Mesenchymal stem cell (in vitro differentiated cells and primary cell): ENCODE data around the gene APOLD1.

Experiments used
- DNase-seq: peaks from one replicate; pipeline ENCODE4 v3.0.0-alpha.2; 2013
- H2AFZ ChIP-seq: one replicate; pipeline ENCODE4 v1.6.1; 2013; ENCODE audit warnings: low read depth, mild to moderate bottlenecking, control low read depth, inconsistent platforms, low read length, moderate library complexity
- H2AK5ac ChIP-seq: 2 replicates; pipeline ENCODE4 v1.6.1; 2013; ENCODE audit warnings: low read length, moderate library complexity, mild to moderate bottlenecking, inconsistent platforms; ENCODE audit not compliant: severe bottlenecking
- H2BK120ac ChIP-seq: one replicate; pipeline ENCODE4 v1.6.1; 2013; ENCODE audit warnings: low read depth, mild to moderate bottlenecking, inconsistent platforms, low read length, moderate library complexity
- H2BK12ac ChIP-seq, 2 experiments: one replicate each; pipeline ENCODE4 v1.6.1; 2013; ENCODE audit warnings: inconsistent platforms in 2 of 2, low read length in 2 of 2, mild to moderate bottlenecking in 2 of 2, moderate library complexity in 2 of 2, control low read depth in 1 of 2
- H2BK15ac ChIP-seq: one replicate; pipeline ENCODE4 v1.6.1; 2013; ENCODE audit warnings: mild to moderate bottlenecking, low read depth, inconsistent platforms; ENCODE audit not compliant: poor library complexity, severe bottlenecking
- H2BK5ac ChIP-seq: 2 replicates; pipeline ENCODE4 v1.6.1; 2013; ENCODE audit warnings: low read depth, mild to moderate bottlenecking, low read length, control low read depth, inconsistent platforms; ENCODE audit not compliant: poor library complexity, severe bottlenecking
- H3K14ac ChIP-seq, 2 experiments: one replicate each; pipeline ENCODE4 v1.6.1; 2013; ENCODE audit warnings: inconsistent platforms in 2 of 2, low read length in 2 of 2, control low read depth in 1 of 2, mild to moderate bottlenecking in 1 of 2, moderate library complexity in 1 of 2
- H3K18ac ChIP-seq, 2 experiments: one replicate each; pipeline ENCODE4 v1.6.1; 2013; ENCODE audit warnings: inconsistent platforms in 2 of 2, low read length in 2 of 2, control low read depth in 1 of 2, low read depth in 1 of 2, mild to moderate bottlenecking in 1 of 2
- H3K23ac ChIP-seq, 2 experiments: one replicate each; pipeline ENCODE4 v1.6.1; 2013; ENCODE audit warnings: inconsistent platforms in 2 of 2, low read length in 2 of 2, mild to moderate bottlenecking in 2 of 2, moderate library complexity in 2 of 2, control low read depth in 1 of 2
- H3K27ac ChIP-seq: 2 replicates; pipeline ENCODE4 v1.5.1; 2013; ENCODE audit warnings: mild to moderate bottlenecking, moderate library complexity, low read length, control low read depth, inconsistent platforms; ENCODE audit not compliant: poor library complexity, severe bottlenecking
- H3K27me3 ChIP-seq, 2 experiments: 2 replicates each; pipeline versions ENCODE4 v1.6.1 to v1.7.0; 2013; ENCODE audit warnings: low read length in 2 of 2, mild to moderate bottlenecking in 2 of 2, moderate library complexity in 2 of 2, control low read depth in 1 of 2, inconsistent platforms in 1 of 2; ENCODE audit not compliant: control insufficient read depth in 1 of 2, insufficient read depth in 1 of 2
- H3K36me3 ChIP-seq, 2 experiments: 2 replicates each; pipeline versions ENCODE4 v1.6.1 to v1.7.0; 2013; ENCODE audit warnings: low read length in 2 of 2, control low read depth in 1 of 2, inconsistent platforms in 1 of 2, low read depth in 1 of 2, mild to moderate bottlenecking in 1 of 2; ENCODE audit not compliant: insufficient read depth in 2 of 2, control insufficient read depth in 1 of 2
- H3K4ac ChIP-seq, 2 experiments: one replicate each; pipeline ENCODE4 v1.6.1; 2013; ENCODE audit warnings: inconsistent platforms in 2 of 2, low read length in 2 of 2, mild to moderate bottlenecking in 2 of 2, moderate library complexity in 2 of 2, control low read depth in 1 of 2, low read depth in 1 of 2
- H3K4me1 ChIP-seq: 2 replicates; pipeline ENCODE4 v1.6.1; 2013; ENCODE audit warnings: low read depth, low read length, control low read depth; ENCODE audit not compliant: control insufficient read depth, insufficient read depth
- H3K4me2 ChIP-seq: 2 replicates; pipeline ENCODE4 v1.6.1; 2013; ENCODE audit warnings: low read length, mild to moderate bottlenecking, inconsistent platforms; ENCODE audit not compliant: poor library complexity, severe bottlenecking
- H3K4me3 ChIP-seq, 2 experiments: 2 replicates each; pipeline versions ENCODE4 v1.5.1 to v1.7.0; 2013; ENCODE audit warnings: low read length in 2 of 2, mild to moderate bottlenecking in 2 of 2, control low read depth in 1 of 2, low read depth in 1 of 2; ENCODE audit not compliant: insufficient read depth in 1 of 2
- H3K79me1 ChIP-seq: replicated peaks from 2 replicates; pipeline ENCODE4 v1.6.1; 2013; ENCODE audit warnings: mild to moderate bottlenecking, control low read depth, low read length, inconsistent platforms; ENCODE audit not compliant: poor library complexity, severe bottlenecking
- H3K9ac ChIP-seq: 2 replicates; pipeline ENCODE4 v1.7.0; 2013; ENCODE audit warnings: mild to moderate bottlenecking, low read length, moderate library complexity
- H3K9me3 ChIP-seq: 2 replicates; pipeline ENCODE4 v1.7.0; 2013; ENCODE audit warnings: mild to moderate bottlenecking, low read length; ENCODE audit not compliant: control insufficient read depth
- H4K8ac ChIP-seq: one replicate; pipeline ENCODE4 v1.6.1; 2013; ENCODE audit warnings: inconsistent platforms, mild to moderate bottlenecking, low read length, moderate library complexity
- H4K91ac ChIP-seq: one replicate; pipeline ENCODE4 v1.6.1; 2013; ENCODE audit warnings: mild to moderate bottlenecking, low read length, inconsistent platforms
- WGBS: methylation state at CpG from one replicate; pipeline ENCODE4 v1.1.7; 2013; ENCODE audit warnings: mixed read lengths; 5-methylcytosine and 5-hydroxymethylcytosine counted together

APOLD1 gene

DNA sequence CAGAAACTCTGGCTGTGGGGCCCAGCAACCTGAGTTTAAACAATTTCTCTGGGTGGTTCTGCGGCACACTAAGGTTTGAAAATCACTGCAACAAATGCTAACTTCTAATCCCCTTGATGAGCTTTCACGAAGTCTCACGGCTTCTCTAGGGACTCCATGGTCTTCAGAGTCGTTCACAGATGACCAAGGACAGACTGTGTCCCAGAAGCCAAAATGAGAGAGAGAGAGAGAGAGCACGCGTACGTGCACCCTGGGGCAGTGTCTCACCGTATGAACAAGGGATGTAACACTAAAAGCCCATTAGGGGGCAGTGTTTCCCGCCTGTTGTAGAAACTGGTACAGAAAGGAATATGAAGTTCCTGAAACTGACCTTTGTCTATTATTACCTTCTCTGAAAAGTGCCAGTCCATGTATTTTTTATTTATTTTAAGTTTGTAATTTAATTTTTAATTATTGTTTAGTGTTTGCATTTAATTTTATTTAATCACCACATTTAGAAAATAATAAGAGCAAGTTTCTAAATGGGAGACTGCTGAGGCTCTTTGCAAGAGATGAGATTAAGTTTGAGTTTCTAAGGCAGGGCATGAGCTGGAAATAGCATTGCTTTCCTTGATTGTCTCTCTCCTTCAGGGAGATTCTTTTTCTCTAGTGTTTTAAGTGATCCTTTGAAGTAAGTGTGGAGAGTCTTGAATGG is 3.4 kb downstream of the APOLD1 start:
- no peak overlapping the region for H4K8ac ChIP-seq
- H4K91ac ChIP-seq: no peak overlapping the region
- H3K36me3 ChIP-seq: no peaks in the 10 kb centered on the region
- no peak overlapping the region for H2BK5ac ChIP-seq
- H3K23ac ChIP-seq: no peak overlapping the region
- no peaks in the 10 kb centered on the region for H3K27me3 ChIP-seq
- no peak overlapping the region for H3K4me2 ChIP-seq
- peak overlapping the region; percentile 75 for H2AK5ac ChIP-seq
- peaks cover 15% of the 10 kb centered on the region for H3K4me1 ChIP-seq
- H3K9ac ChIP-seq: peak overlapping the region; percentile 92
- H3K4ac ChIP-seq: no peak overlapping the region
- H3K79me1 ChIP-seq: peaks cover 9% of the 10 kb centered on the region
- no peak overlapping the region for H3K27ac ChIP-seq
- WGBS: 15% methylated on average over 8 of the region's 9 CpGs
- no peak overlapping the region for H2BK12ac ChIP-seq
- DNase-seq: peak; percentile 76
- H3K9me3 ChIP-seq: no peaks in the 10 kb centered on the region
- no peak overlapping the region for H2AFZ ChIP-seq
- H2BK15ac ChIP-seq: no peak overlapping the region
- H3K14ac ChIP-seq: no peak overlapping the region
- no peak overlapping the region for H2BK120ac ChIP-seq
- H3K18ac ChIP-seq: no peak overlapping the region
- H3K4me3 ChIP-seq: no peak overlapping the region

- no peaks in the 10 kb centered on the region for H3K9me3 ChIP-seq
- no peaks in the 10 kb centered on the region for H3K36me3 ChIP-seq
- H2BK5ac ChIP-seq: no peak overlapping the region
- H3K23ac ChIP-seq: no peak overlapping the region
- H3K79me1 ChIP-seq: peaks cover 9% of the 10 kb centered on the region
- WGBS: 85% methylated on average over 4 of the region's 4 CpGs
- H3K27ac ChIP-seq: no peak overlapping the region
- H2BK15ac ChIP-seq: no peak overlapping the region
- H2BK120ac ChIP-seq: no peak overlapping the region
- no peak overlapping the region for H3K4me2 ChIP-seq
- H2AFZ ChIP-seq: no peak overlapping the region
- H2BK12ac ChIP-seq: no peak overlapping the region
- no peaks in the 10 kb centered on the region for H3K27me3 ChIP-seq
- H4K91ac ChIP-seq: no peak overlapping the region
- no peak for DNase-seq
- H3K4me1 ChIP-seq: peaks cover 10% of the 10 kb centered on the region
- no peak overlapping the region for H3K4ac ChIP-seq
- H3K9ac ChIP-seq: no peak overlapping the region
- H3K4me3 ChIP-seq: no peak overlapping the region
- H3K14ac ChIP-seq: no peak overlapping the region
- no peak overlapping the region for H3K18ac ChIP-seq
- no peak overlapping the region for H4K8ac ChIP-seq
- H2AK5ac ChIP-seq: no peak overlapping the region
Observed at GRCh38 chr12:12790956-12791355, 5.5 kb downstream of the APOLD1 start.

- no peak overlapping the region for H3K18ac ChIP-seq
- H2BK5ac ChIP-seq: no peak overlapping the region
Observed at GRCh38 chr12:12791756-12792369, 6.4 kb downstream of the APOLD1 start.

DNA sequence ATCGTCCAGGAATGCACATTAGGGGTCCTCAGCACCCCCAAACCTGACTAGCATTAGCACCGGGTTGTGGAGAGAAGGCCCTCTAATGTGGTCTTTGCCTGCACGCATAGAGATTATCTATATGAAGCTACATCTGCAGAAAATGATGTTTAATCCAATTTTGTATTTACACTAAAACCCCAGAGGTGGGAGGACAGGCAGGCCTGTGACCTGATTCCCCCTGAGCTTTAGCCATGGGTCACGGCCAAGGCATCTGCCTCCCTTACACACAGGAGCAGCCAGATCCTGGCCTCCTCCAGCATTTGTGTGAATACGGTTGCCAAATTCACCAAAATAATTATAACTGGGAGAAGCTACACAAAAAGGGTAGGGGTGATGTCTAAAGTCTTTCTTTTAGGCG is 7.0 kb downstream of the APOLD1 start:
- no peak overlapping the region for H2BK15ac ChIP-seq

More at GRCh38 chr12:12791756-12792369, 6.4 kb downstream of the APOLD1 start:
- H3K4me1 ChIP-seq: peaks cover 8% of the 10 kb centered on the region
- H3K9ac ChIP-seq: peak overlapping the region; percentile 39
- no peak overlapping the region for H2BK15ac ChIP-seq
- peak overlapping the region; percentile 56 for H3K4me2 ChIP-seq
- no peak overlapping the region for H3K27ac ChIP-seq
- H2BK120ac ChIP-seq: no peak overlapping the region
- H3K79me1 ChIP-seq: peaks cover 9% of the 10 kb centered on the region
- H2AK5ac ChIP-seq: no peak overlapping the region
- no peaks in the 10 kb centered on the region for H3K36me3 ChIP-seq
- H3K4ac ChIP-seq: no peak overlapping the region
- H2AFZ ChIP-seq: peak overlapping the region; percentile 10
- H3K9me3 ChIP-seq: no peaks in the 10 kb centered on the region
- no peaks in the 10 kb centered on the region for H3K27me3 ChIP-seq
- H4K8ac ChIP-seq: no peak overlapping the region
- H2BK12ac ChIP-seq: no peak overlapping the region
- peak overlapping the region in 1 of 2 experiments; percentile 29 for H3K4me3 ChIP-seq
- H3K23ac ChIP-seq: no peak overlapping the region
- no peak for DNase-seq
- H3K14ac ChIP-seq: no peak overlapping the region
- 69% methylated on average over 6 of the region's 7 CpGs for WGBS
- H4K91ac ChIP-seq: no peak overlapping the region

More for the DNA sequence above, 7.0 kb downstream of the APOLD1 start:
- Histone ChIP-seq H3K18ac (no peak overlapping the region), H3K4me2 (no peak overlapping the region), H4K8ac (no peak overlapping the region), H3K23ac (no peak overlapping the region), H3K4me3 (no peak overlapping the region), H3K9ac (peak overlapping the region; percentile 39), H3K4ac (no peak overlapping the region), H2BK120ac (no peak overlapping the region), H3K14ac (no peak overlapping the region), H2AK5ac (peak overlapping the region; percentile 15), H3K4me1 (peaks cover 2% of the 10 kb centered on the region), H2AFZ (peak overlapping the region; percentile 10), H3K79me1 (peaks cover 4% of the 10 kb centered on the region), H2BK12ac (no peak overlapping the region), H3K9me3 (no peaks in the 10 kb centered on the region), H3K27ac (no peak overlapping the region), H3K36me3 (no peaks in the 10 kb centered on the region), H3K27me3 (no peaks in the 10 kb centered on the region), H2BK5ac (no peak overlapping the region), H4K91ac (no peak overlapping the region)
- 80% methylated on average over 3 of the region's 6 CpGs for WGBS
- DNase-seq: no peak
